GM21619 (cell line): Measurements from ENCODE around the gene B4GALT5.

Experiments used
- ATAC-seq: cut with Tn5 transposase; IDR thresholded peaks from one replicate; pipeline ENCODE4 v1.9.1; 2021; ENCODE audit not compliant: unreplicated experiment

Gene B4GALT5

DNA sequence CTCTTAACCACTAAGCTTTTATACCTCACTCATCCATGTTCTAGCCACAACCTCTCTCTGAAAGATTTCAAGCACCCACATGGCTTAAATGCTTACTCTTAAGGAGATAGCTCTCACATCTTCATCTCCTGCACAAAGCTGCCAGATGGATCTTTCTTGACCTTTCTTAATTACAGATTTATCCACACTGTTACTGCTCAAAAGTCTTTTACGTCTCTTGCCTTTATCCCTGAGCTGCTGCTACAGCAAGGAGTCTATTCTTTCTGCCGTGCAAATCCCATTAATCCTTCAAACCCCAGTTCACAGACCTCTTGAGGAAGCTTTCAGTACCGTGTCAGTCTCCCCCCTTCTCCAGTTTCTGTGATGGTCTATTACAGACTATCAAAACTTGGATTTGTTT is 54.6 kb downstream of the B4GALT5 start:
- no peak for ATAC-seq

DNA sequence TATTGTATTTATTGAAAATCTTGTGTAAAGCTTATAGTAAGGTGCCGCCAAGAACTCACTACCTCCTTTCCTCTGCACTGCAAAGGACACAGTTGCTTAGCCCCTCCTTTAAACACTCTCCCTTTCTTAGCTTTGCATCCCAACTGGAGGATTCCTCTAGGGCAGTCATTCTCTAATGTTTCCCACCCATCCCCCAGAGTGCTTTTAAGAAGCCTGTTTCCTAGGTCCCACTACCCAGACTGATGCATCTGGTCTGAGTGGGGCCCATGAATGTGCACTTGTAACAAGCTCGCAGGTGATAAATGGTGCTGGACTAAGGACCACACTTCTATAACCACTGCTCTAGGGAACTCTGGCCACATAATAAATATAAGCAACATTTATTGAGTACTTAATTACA is 55.2 kb downstream of the B4GALT5 start:
- no peak for ATAC-seq

DNA sequence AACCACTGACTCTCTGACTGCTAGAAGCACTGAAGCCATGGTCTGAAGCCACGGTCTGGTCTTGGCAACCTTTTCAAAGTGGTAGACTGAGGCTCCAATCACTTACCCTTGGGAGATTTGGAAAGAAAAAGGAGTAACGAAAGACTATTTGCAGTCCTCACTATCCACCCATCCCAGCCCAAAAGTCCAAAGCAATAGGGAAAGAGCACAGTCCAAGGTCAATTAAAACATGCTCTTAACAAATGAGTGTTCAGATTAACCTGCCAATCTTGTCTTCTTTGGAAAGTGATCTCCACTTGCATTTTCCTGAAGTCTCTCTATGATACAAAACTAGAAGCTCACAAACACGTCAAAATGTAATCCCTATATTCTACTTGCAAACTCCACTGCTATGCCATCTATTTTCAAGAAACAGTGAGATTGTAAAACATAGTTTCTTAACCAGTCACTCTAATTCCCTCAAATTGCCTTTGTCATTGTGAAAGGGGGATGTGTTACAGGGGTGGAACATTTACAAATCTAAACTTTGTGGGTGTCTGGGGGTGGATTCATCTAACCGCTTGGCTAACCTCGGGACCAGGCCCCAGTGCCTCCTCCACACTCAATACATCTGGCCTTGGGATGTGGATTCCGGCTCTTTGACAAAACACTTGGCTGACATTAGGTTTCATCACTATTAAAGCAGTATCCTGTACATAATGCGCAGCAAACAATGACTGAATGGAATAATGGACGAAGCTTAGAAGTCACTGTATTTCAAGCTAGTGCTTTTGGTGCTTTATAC is 56.4 kb downstream of the B4GALT5 start:
- ATAC-seq, result no peak

DNA sequence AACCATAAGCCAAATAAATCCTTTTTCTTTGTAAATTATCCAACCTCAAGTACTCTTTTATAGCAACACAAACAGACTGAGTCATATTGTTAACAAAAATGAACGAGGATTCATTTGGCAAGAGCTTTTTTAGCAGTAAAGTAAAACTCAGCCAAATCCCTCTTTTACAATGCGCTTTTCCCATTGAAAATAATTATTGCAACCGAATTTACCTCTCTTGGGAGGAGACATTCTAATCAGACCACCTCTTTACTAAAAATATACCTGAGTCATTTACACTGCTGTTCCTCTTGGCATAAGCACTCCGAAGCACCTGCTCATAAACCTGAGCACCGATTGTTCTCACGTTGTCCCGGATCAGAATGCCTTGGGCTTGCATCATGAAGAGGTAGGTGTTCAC is 57.4 kb downstream of the B4GALT5 start:
- ATAC-seq, result no peak

DNA sequence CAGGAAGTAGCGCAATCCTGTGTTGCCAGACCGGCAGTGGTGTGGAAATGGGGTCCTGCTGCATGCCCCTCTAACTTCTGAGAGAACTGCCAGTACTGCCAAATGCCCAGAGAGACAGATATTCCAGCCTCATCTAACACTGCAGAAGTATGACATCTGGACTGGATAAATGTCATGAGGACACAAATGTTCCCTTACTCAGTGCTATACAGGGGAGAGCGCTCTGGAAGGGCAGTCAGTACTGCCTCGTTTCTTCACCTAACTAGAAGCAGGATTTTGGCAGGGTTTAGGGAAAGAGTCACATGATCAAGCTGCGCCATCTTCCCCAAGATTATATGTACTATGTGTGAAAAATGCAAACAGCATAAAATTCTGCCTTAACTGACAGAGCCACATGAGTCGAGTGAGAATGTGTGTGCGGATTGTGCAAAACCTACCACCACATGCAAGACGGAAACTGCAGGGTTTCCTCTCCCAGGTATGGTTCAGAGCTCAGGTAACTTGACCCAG is 59.7 kb downstream of the B4GALT5 start:
- ATAC-seq, result no peak

DNA sequence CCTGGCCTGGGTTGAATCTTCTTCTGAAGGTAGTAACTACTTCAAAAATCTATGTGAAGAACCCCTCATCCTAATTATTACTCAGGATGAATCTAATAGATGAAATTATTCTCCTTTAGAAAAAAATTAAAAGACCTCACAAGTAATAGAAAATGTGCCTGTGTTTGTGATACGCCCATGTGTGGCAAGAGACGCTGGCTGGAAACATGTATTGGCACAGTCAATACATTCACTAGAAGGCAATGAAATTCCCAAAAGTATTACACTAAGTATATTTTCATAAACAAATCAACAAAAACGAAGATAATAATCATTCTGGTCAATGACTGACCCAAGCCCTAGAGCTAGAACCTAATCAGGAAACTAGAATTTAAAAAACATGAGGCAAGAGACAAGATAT is 64.0 kb downstream of the B4GALT5 start:
- no peak for ATAC-seq

DNA sequence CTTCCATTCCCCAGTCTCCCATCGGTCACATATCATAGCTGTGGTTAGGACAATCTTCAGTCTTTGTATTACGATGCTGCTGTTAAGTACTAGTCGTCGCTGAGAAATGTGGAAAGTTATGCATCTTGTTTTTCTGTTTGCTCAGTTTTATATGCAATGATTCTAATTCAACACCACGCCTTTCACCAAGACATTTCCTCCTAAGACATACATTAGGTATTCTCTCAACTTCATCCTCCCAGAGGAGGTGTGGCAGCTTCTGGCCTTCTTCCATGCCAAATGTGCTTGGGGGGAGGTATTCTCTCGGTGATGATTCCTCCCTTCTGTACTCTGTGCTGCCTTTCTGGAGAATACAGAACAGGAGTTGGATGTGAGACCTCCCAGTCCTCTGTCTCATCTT is 66.1 kb downstream of the B4GALT5 start:
- ATAC-seq, result no peak

DNA sequence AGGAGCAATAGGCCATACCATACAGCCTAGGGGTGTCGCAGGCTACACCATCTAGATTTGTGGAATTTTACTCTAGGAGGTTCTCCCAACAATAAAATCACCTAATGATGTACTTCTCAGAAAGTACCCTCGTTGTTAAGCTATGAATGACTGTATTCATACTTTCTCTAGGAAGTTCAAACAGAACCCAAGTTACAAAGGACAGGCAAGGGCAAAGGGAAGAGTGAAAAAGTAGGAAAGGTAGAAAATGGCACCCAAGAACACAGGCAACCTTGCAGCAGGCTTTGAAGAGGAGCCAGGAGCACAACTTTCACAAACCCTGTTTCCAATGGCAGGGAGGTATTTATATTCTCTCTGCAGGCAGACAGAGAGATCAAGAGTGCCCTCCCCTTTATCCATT is 67.2 kb downstream of the B4GALT5 start:
- ATAC-seq, result no peak

DNA sequence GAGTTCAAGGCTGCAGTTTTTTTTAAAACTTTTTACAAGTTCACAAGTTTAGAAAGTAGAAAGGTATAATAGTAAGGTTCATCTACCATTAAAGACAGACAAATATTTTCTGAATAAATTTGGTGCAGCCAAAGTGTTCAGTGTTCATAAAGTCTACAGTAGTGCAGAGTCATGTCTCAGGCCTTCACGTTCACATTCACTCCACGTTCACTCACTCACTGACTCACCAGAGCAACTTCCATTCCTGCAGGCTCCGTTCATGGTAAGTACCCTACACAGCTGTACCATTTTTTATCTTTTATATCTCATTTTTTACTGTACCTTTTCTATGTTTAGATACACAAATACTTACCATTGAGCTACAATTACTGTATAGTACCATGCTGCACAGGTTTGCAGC is 67.6 kb downstream of the B4GALT5 start:
- ATAC-seq, result no peak

DNA sequence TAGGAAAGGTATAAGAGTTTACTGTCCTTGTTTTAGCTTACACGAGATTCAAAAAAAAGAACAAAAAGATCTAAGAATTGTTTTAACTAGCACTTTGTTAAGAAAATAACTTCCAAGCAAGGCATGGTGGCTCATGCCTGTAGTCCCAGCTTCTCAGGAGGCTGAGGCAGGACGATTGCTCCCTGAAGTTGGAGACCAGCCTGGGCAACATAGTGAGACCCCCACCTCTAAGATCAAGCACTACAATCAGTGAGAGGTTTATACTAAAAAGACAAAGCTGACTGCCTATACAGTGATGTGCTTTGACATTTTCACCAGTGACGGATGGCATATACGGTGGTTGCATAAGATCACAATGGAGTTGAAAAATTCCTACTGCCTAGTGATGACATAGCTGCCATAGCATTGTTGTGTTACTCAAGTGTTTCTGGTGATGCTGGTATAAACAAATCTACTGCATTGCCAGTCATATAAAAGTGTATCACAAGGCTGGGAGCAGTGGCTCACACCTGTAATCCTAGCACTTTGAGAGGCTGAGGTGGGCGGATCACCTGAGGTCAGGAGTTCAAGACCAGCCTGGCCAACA is 68.6 kb downstream of the B4GALT5 start:
- ATAC-seq, result no peak

DNA sequence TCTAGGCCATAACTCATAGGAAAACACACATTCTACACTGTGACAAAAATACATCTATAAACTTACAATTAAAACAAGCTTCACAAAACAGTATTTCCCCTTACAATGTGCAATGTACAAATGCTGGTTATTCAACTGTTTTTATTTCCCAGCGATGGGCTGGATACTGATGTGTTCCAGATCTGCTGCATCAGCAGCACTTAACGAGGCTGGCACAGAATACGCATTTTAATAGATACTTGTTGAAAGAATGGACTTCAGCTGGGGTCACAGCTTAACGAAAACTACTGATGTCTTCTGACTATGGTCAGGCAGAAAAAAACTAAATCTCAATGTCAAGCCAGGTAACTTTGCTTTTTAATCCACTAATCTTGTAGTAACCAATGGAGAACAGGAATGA is 70.9 kb downstream of the B4GALT5 start:
- no peak for ATAC-seq

DNA sequence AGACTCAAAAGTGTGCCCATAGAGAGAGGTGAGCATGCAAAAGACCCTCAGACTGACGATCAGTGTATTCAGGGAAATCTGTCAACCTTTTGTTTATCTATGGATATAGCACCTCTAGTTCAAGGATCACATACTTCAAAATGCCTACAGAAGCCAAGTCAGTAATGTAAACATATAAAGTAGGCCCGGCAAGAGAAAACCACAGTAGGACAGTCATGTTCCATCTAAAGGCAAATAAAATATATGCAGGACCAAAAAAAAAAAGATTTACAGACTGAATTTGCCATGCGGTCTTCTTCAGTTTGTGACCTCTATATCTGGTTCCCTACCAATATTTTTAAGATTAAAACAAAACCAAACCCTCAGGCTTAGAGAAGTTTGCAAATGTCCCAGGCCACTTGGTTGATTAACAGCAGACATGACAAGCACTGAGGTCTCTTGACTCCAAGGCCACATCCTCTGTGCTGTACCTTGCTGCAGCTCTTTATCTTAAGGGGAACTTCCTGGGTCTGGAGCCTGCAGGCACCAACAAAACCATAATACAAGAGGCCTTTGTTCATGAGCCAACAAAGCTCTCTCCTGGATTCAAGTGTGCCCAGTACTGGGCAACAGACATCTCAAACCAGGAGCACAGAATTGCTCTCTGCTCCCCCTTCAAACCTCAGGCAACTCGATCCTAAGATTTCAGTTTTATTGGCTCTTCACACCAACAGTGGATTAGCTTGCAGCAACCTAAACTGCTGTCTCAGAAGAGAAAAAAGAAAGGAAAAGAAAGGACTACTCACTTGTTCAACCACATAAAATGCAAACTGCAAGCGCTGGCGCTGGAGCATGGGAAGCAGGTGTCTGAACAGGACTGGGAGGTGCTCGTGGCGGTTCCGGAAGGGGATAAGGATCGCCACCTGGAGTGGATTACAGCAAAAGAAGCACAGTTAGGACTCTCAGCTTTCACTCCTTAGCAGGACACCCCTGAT is 71.7 kb downstream of the B4GALT5 start:
- no peak for ATAC-seq

DNA sequence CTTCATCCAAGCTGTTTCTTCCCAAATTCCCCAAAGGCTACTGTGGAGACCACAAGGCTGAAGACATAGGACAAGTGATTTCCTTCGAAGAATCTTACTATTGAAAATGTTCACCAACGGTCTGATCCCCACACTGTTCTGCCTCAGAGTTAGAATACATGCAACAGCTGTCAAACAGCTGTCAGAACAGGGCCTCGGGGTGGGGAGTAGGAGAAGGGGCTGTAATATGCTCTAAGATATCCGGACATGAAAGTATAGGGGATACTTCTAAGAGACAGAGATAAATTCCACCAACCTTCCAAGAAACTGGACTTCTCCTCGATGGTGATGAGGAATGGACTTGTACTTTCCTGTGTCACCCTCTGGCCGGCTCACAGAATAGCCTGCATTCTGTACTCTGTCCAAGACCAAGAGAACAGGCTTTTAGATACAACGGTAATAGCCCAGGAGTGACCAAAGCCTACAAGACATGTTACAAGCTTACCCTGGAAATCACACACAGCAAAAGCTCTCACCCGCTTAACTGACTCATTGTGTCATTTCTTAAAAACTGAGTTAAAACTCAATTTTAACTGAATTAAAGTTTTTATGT is 76.5 kb downstream of the B4GALT5 start:
- no peak for ATAC-seq

DNA sequence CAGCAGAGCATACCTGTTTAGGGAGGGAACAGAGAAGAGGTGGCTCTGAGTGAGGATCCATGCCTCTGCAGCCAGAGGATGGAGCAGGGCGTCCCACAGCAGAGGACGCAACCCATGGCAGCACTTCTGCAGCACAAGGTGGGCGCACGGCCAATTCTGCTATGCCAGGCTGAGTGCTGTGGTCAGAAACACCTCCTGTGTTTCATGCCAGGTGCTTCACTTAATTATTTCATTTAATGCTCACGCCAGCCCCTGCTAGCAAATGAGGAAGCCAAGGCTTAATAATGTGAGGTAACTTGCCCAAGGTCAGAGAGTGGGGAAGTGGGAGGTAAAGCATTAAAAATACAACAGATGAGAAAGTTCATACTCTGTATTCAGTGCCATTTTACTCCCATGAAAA is 77.2 kb downstream of the B4GALT5 start:
- ATAC-seq, result no peak

DNA sequence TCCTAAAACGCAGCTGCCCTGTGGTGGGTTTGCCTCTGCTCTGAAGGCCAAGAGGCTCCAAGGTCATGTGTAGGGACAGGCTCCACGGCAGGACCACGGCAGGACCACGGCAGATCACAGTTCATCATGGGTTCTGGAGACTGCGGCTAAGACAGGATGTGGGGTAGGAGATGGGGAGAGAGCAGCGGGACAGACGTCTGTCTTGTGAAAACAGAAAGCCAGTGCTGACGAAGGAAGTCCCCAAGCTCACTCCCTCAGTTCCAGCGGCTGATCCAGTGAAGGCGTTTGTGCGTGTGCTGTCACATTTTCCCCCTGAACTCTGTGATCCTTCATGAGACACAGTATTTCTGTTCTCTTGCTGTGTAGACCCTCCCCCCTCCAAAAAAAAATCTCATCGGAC is 77.8 kb downstream of the B4GALT5 start:
- ATAC-seq, result no peak

DNA sequence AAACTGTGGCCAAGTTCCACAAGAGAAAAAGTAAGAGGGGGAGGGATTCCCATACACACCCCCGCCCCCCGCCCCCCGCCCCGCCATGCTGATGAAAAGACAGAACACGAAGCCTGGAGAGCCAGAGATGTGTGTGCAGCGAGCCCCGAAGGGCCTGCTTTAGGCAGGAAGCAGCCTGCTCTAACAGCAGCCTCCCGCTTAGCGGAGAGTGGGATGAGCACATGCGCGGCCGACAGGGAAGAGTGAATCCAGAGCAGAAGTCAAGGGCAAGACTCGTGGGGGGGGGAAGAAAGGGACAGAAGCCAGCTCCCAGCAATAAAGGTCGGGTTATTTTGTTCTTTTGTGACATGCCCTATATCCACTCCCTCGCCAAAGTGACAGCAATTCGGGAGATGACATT is 78.5 kb downstream of the B4GALT5 start:
- no peak for ATAC-seq

DNA sequence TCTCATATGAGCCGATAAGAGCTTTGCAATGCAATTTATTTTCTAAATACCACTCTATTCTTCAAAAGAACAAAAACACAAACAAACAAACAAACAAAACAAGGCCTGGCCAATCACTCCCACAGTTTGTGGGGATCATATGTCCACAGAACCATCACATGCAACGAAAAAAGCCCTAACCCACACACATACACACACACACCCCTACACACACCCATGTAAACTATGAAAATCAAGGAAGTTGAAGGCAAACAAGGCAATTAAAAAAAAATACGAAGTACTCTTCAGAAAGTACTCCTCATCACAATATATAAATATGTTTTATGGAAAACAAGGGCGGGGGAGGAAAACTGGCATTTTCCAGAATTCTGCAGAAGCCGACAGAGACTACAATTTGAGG is 79.6 kb downstream of the B4GALT5 start:
- no peak for ATAC-seq

DNA sequence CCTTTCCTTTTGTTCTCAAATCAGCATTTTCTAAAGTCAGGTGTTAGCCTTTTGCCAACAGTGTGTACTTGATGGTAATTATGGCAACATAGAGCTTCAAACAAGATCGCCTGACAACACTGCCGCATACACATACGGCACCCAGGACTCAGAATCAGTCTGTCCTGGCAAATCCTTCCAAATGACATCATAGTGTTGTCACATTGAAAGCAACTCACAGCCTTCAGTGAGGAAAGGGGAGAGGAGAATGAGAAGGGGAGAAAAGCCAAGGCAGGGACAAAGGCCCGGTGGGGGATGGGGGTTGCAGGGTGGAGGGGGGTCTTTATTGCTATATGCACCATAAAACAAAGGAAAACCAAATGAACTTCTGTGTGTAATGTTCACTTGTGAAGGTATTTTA is 80.0 kb downstream of the B4GALT5 start:
- ATAC-seq, result no peak

DNA sequence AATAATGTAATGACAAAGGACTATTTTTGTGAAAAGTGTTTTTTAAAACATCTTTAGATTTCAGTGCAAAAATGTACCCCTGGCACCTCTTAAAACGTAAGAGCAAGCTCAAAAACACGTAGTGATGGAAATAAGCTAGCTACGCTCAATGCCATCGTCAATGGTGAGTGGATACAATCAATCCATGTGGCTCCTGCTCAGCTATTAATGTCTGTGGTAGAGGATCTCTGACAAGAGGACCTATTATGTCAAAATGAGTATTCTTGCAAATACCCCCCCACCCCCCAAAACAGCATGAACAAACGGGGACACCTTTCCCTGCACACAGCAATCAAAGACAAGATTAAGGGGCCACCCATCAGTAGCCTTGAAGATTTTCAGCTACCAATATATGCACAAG is 80.7 kb downstream of the B4GALT5 start:
- no peak for ATAC-seq

DNA sequence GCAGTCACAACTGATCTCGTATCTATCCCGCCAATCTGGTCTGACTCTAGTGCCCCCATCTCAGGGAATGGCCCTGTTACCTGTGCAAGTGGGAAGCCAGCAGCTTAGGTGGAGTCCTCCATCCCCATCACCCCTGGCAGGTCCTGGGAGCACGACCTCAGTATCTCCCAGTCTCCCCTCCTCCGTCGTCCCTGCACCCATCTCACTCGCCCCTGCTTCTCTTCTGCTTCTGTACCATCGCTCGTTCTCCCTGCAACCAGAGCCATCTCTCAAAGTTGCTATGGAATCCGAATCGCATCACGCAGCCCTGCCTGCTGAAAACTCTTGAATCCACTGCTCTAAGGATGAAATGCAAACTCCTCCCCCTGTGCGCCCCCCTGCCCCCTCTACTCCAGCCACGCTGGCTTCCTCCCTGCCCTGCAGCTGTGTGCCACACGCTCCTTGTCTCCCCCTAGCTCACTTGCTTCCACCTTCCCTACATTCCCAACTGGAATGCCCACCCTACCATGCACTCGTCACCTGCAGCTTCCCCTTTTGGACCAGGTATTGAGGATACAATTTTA is 81.7 kb downstream of the B4GALT5 start:
- no peak for ATAC-seq
